Measurements from ENCODE around the gene MATCAP1. TPM values are rescaled to one million over a fixed set of nuclear protein-coding genes. Genes with fewer than 3 reads are reported as not detected.

The MATCAP1 gene
- 5.2 TPM for total RNA-seq

DNA sequence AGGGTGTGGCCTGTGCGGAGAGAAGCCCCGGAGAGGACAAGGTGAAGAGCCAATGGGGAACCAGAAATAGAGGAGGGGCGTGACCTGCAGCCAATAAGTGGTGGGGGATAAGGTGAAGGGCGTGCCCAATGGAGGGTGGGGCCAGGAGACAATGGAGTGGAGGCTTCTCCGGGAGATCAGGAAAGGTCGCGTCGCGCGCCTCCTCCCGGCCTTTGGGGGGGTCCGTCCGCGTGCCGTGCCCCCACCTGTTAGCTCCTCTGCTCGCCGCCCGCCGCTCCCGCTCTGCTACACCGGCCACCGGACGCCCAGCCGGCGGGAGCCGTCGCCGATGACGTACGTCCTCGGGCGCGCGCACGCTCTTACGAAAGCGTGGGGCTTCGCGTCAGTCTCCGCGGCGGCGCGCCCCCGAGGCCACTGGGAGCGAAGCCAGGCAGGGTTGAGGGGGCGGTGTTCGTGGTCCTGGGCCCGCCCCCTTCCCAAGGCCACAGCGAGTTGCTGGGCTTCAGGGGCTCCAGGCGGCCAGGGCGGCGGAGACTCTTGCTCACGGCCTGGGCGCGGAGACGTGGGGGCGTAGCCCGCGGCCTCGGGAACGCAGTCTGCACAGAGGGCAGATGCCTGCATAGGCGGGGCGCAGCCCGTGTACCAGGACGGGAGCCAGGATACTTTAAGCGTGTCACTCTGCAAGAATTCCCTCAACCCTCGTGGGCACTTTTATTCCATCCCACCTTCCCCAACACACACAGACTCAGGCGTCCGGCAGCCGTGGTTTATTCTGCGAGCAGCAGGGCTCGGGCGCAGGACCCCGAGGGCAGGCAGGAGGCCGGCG lies at the start of gene MATCAP1:
TSS of gene MATCAP1 (minus strand) at position 337 of the 826 bp plus-strand sequence. CDS start 3,353 bp downstream, outside the sequence.
- Histone ChIP-seq H3K9ac (ENCODE audit: low read depth in 1 of 3, low read length in 3 of 3) (peak within 1 kb of the TSS; percentile 82 to 91 (median 89)), H3K4me1 (ENCODE audit: control insufficient read depth in 3 of 3, insufficient read depth in 3 of 3, low read length in 3 of 3) (peaks cover 31 to 49% (median 42%) of the 10 kb centered on the region in 3 donors), H3K9me3 (ENCODE audit: control insufficient read depth in 3 of 3, low read length in 3 of 3) (no peaks in the 10 kb centered on the region), H3K4me3 (ENCODE audit: low read length in 3 of 3) (peak within 1 kb of the TSS; percentile 80 to 84 (median 82)), H3K36me3 (ENCODE audit: control insufficient read depth in 3 of 3, insufficient read depth in 3 of 3, low read length in 3 of 3) (no peaks in the 10 kb centered on the region), H3K27me3 (ENCODE audit: control insufficient read depth in 3 of 3, insufficient read depth in 3 of 3, low read length in 3 of 3) (no peaks in the 10 kb centered on the region), H3K27ac (ENCODE audit: low read depth, low read length) (peak within 1 kb of the TSS; percentile 95)

DNA sequence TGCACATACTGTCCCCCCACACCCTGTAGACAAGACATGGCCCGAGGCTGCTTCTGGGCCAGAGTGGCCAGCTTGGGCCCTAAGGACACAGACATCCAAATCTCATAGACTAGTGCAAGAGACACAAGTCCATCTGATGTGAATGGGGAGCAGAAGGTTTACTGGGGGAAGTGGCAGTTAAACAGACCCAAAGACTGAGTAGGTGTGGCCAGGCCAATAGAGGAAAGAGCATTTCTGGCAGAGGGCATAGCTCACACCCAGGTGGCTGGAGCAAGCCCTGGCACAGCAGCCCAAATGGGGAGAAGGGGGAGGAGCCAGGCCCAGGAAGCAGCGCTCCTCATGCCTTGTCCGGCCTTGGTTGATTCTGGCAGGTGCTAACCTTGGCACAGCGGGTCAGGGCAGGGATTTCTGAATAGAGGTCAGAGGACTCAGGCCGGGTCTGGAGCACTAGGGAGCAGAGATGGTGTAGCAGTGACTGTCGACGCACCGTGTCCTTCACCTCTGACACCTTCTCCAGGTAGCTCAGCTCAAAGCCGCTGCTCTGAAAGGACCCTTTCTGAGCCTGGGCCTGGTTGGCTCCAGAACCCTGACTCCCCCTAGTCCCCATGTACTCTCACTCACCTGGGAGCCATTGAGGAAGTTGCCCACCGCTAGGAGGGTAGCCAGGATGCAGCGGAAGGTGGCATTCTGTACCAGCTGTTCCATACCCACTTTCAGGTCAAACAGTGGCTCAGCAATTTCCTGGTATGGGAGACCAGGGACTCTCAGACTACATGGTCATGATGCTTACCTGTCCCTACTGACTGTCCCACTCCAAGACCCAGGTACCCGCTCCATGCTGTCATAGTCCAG lies 47.3 kb upstream of the MATCAP1 start:
- peaks cover 67 to 72% (median 67%) of the 10 kb centered on the region in 3 donors for H3K36me3 ChIP-seq (ENCODE audit: control insufficient read depth in 3 of 3, insufficient read depth in 3 of 3, low read length in 3 of 3)
- peaks cover 20 to 38% (median 32%) of the 10 kb centered on the region in 3 donors for H3K4me1 ChIP-seq (ENCODE audit: control insufficient read depth in 3 of 3, insufficient read depth in 3 of 3, low read length in 3 of 3)
- H3K9me3 ChIP-seq (ENCODE audit: control insufficient read depth in 3 of 3, low read length in 3 of 3) = no peaks in the 10 kb centered on the region
- H3K9ac ChIP-seq (ENCODE audit: low read depth in 1 of 3, low read length in 3 of 3) = peak overlapping the region in 1 of 3 donors; percentile 25
- no peaks in the 10 kb centered on the region for H3K27me3 ChIP-seq (ENCODE audit: control insufficient read depth in 3 of 3, insufficient read depth in 3 of 3, low read length in 3 of 3)
- H3K4me3 ChIP-seq (ENCODE audit: low read length in 3 of 3) = no peak overlapping the region
- H3K27ac ChIP-seq (ENCODE audit: low read depth, low read length) = no peak overlapping the region

DNA sequence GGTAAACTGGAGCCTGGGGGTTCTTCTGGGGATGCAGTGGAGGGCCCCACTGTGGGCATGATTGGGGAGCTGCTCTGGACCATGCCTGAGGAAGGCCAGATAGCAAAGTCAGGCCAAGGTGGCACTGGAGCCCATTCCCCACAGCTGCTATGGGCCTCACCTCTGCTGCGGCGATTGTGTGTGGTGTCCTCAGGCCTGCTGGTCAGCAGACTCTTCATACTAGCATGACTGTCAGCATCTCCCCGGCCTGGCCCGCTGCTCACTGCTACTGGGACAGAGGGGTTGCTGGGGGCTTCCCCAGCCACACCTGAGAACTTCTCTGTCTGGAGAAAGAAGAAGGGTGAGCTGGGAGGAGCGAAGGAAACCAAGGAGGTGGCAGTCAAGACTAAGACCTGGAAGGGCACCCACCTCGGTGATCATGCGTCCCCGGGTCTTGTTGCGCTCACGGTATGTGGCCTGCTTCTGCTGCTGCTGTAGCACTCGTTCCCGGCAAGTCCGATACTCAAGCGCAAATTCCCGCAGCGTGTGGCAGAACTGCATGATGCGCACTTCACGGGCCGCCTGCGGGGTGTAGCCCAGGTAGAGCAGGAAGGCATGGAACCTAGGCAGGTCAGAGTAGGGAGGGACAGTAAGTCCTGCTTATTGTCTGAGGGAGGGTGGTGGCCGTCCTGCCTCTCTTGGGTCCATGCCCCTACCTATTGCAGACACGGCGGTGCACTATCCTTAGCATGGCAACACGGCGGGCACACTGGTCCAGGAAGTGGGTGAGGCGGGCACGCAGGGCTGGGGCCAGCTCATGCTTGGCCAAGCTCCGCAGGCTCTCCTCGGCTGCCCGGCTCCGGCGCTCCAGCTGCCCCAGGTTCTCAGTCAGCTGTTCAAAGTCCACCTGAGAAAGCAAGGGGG lies 46.4 kb upstream of the MATCAP1 start:
- Histone ChIP-seq H3K4me1 (ENCODE audit: control insufficient read depth in 3 of 3, insufficient read depth in 3 of 3, low read length in 3 of 3) (peaks cover 24 to 46% (median 41%) of the 10 kb centered on the region in 3 donors), H3K27me3 (ENCODE audit: control insufficient read depth in 3 of 3, insufficient read depth in 3 of 3, low read length in 3 of 3) (no peaks in the 10 kb centered on the region), H3K36me3 (ENCODE audit: control insufficient read depth in 3 of 3, insufficient read depth in 3 of 3, low read length in 3 of 3) (peaks cover 60 to 64% (median 60%) of the 10 kb centered on the region in 3 donors), H3K27ac (ENCODE audit: low read depth, low read length) (no peak overlapping the region), H3K9me3 (ENCODE audit: control insufficient read depth in 3 of 3, low read length in 3 of 3) (no peaks in the 10 kb centered on the region), H3K4me3 (ENCODE audit: low read length in 3 of 3) (no peak overlapping the region), H3K9ac (ENCODE audit: low read depth in 1 of 3, low read length in 3 of 3) (no peak overlapping the region)

DNA sequence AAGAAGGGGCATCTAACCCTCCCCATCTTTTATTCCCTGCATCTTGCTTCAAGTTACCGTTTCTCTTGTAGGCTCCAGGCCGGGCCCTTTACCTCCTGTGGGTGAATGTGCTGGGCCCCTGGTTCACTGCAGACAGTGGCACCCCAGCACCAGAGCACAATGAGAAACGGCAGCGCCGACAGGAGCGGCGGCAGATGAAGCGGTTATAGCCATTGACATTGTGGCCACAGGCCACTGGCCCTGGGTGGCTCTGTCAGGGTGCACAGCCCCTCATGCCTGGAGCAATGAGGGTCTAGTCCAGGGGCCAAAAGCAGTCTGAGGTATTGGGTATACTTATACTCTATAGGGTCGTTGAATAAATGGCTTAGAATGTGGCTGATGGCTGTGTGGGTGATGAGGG lies 45.1 kb upstream of the MATCAP1 start:
- H3K27me3 ChIP-seq (ENCODE audit: control insufficient read depth in 3 of 3, insufficient read depth in 3 of 3, low read length in 3 of 3) = no peaks in the 10 kb centered on the region
- H3K9ac ChIP-seq (ENCODE audit: low read depth in 1 of 3, low read length in 3 of 3) = no peak overlapping the region
- no peak overlapping the region for H3K27ac ChIP-seq (ENCODE audit: low read depth, low read length)
- H3K9me3 ChIP-seq (ENCODE audit: control insufficient read depth in 3 of 3, low read length in 3 of 3) = no peaks in the 10 kb centered on the region
- peaks cover 48 to 51% (median 50%) of the 10 kb centered on the region in 3 donors for H3K36me3 ChIP-seq (ENCODE audit: control insufficient read depth in 3 of 3, insufficient read depth in 3 of 3, low read length in 3 of 3)
- no peak overlapping the region for H3K4me3 ChIP-seq (ENCODE audit: low read length in 3 of 3)
- peaks cover 25 to 48% (median 41%) of the 10 kb centered on the region in 3 donors for H3K4me1 ChIP-seq (ENCODE audit: control insufficient read depth in 3 of 3, insufficient read depth in 3 of 3, low read length in 3 of 3)

DNA sequence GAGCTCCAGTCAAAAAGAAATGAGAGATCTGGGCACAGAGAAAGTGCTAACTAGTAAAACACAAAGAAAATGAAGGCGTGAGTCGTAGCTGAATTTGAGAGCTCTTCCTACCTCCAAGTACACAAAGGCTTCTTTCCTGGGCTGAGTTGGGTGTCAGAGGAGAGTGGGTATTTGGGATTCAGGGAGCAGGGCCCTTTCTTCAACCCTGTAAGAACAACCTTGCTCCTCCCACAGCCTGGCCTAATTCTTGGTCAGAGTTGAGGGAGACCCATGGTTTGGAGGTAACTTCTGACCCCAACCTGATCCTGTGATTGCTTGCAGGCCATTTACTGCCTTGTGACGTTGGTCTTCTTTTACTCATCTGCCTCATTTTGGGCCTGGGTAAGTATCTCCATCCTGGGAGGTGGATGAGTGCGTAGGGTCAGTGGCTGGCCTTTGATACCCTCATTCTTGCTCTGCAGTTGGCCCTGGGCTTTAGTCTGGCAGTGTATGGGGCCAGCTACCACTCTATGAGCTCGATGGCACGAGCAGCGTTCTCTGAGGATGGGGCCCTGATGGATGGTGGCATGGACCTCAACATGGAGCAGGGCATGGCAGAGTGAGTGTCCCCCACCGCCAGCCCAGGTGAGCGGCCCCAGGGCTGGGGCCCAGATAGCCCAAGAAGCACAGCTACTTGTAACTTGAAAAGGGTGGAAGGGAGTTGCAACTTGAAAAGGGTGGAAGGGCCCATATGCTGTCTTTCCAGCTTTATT lies 44.4 kb upstream of the MATCAP1 start:
- Histone ChIP-seq H3K27me3 (ENCODE audit: control insufficient read depth in 3 of 3, insufficient read depth in 3 of 3, low read length in 3 of 3) (no peaks in the 10 kb centered on the region), H3K36me3 (ENCODE audit: control insufficient read depth in 3 of 3, insufficient read depth in 3 of 3, low read length in 3 of 3) (peaks cover 43 to 51% (median 45%) of the 10 kb centered on the region in 3 donors), H3K9ac (ENCODE audit: low read depth in 1 of 3, low read length in 3 of 3) (peak overlapping the region in 2 of 3 donors; percentile 89 to 95), H3K27ac (ENCODE audit: low read depth, low read length) (no peak overlapping the region), H3K9me3 (ENCODE audit: control insufficient read depth in 3 of 3, low read length in 3 of 3) (no peaks in the 10 kb centered on the region), H3K4me1 (ENCODE audit: control insufficient read depth in 3 of 3, insufficient read depth in 3 of 3, low read length in 3 of 3) (peaks cover 25 to 48% (median 41%) of the 10 kb centered on the region in 3 donors), H3K4me3 (ENCODE audit: low read length in 3 of 3) (peak overlapping the region in 2 of 3 donors; percentile 98)

DNA sequence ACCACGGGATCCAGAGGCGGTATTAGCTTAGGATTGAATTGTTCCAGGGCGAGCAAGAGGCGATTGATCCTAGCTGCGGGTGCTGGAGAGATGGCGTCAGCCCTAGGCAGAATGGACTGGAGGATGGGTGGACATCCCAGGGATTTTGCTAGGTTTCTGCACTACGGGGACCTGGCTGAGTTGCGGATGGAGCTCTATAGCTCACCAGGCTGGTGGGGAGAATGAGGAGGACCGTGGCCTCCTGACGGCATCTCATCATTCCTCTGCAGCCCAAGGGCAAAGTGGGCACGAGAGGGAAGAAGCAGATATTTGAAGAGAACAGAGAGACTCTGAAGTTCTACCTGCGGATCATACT lies 43.8 kb upstream of the MATCAP1 start:
- Histone ChIP-seq H3K36me3 (ENCODE audit: control insufficient read depth in 3 of 3, insufficient read depth in 3 of 3, low read length in 3 of 3) (peaks cover 42 to 55% (median 48%) of the 10 kb centered on the region in 3 donors), H3K9ac (ENCODE audit: low read depth in 1 of 3, low read length in 3 of 3) (peak overlapping the region; percentile 89 to 95 (median 93)), H3K27ac (ENCODE audit: low read depth, low read length) (peak overlapping the region; percentile 81)

DNA sequence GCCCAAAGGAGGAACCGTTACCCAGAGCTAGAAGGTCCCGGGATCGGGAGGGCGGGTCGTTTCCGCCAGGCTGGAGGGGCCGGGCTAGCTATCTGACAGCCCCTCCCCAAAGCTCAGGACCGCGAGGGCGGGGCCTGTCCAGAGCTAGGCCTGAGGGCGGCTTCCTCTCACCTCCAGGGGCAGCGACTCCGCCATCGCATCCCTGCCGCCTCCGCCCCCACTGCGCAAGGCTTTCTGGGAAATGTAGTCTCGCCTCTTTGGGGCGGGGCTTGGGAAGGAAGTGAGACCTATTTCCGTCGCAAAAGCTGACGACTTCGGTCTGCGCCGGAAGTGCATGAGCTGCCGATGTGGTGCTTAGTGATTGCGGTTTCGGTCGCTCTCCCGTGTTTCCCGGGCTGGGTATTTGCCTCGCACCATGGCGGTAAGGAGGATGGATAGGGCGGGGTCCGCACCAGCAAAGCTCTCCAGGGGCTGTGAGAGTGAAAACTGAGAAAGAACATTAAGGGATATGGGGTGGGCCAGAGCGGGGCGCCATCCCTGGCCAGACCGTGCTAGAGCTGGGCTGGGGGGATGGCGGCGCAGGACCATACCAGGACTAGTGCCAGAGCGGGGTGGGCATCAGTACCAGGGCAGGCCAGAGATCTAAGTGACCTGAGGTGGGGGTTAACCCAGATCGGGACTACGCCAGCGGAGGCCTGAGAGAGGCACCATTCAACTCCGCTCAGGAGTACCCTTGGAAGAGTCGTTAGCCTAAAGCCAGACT lies 43.2 kb upstream of the MATCAP1 start, which contains the start of gene TMEM208:
TSS of gene TMEM208 (plus strand) at position 327 of the 763 bp plus-strand sequence. CDS start at position 416, 89 bp downstream.
- H3K27me3 ChIP-seq (ENCODE audit: control insufficient read depth in 3 of 3, insufficient read depth in 3 of 3, low read length in 3 of 3) = no peaks in the 10 kb centered on the region
- H3K36me3 ChIP-seq (ENCODE audit: control insufficient read depth in 3 of 3, insufficient read depth in 3 of 3, low read length in 3 of 3) = peaks cover 41 to 52% (median 45%) of the 10 kb centered on the region in 3 donors
- H3K9me3 ChIP-seq (ENCODE audit: control insufficient read depth in 3 of 3, low read length in 3 of 3) = no peaks in the 10 kb centered on the region
- peak within 1 kb of the TSS; percentile 81 for H3K27ac ChIP-seq (ENCODE audit: low read depth, low read length)
- H3K4me3 ChIP-seq (ENCODE audit: low read length in 3 of 3) = peak within 1 kb of the TSS; percentile 96 to 98 (median 98)
- peaks cover 25 to 48% (median 44%) of the 10 kb centered on the region in 3 donors for H3K4me1 ChIP-seq (ENCODE audit: control insufficient read depth in 3 of 3, insufficient read depth in 3 of 3, low read length in 3 of 3)
- H3K9ac ChIP-seq (ENCODE audit: low read depth in 1 of 3, low read length in 3 of 3) = peak within 1 kb of the TSS; percentile 89 to 95 (median 93)

More for the DNA sequence above, 43.8 kb upstream of the MATCAP1 start:
- Histone ChIP-seq H3K4me3 (ENCODE audit: low read length in 3 of 3) (peak overlapping the region; percentile 96 to 98 (median 98)), H3K4me1 (ENCODE audit: control insufficient read depth in 3 of 3, insufficient read depth in 3 of 3, low read length in 3 of 3) (peaks cover 25 to 48% (median 44%) of the 10 kb centered on the region in 3 donors), H3K27me3 (ENCODE audit: control insufficient read depth in 3 of 3, insufficient read depth in 3 of 3, low read length in 3 of 3) (no peaks in the 10 kb centered on the region), H3K9me3 (ENCODE audit: control insufficient read depth in 3 of 3, low read length in 3 of 3) (no peaks in the 10 kb centered on the region)

DNA sequence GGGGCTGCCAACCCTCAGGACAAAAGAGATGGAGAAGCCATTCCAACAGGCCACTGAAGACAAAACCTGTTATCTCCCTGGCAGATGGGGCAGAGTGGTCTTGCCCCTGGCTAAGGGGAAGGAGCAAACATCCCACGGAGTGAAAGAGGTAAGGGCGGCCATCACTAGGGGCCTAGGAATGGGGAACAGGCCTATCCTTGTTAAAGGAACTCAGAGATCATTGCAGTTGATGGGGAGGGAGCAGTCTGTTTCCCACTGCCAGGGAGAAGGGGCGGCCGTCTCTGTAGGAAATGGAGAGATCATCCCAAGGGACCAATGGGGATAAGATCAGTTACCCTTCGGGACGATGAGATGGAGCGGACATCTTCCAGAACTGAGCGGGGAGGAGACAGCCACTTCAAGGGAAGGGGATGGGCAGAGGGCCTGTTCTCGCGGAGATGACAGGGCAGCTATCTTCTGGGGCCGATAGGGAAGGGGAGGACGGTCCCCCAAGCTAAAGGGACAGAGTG lies 42.6 kb upstream of the MATCAP1 start:
- Histone ChIP-seq H3K27ac (ENCODE audit: low read depth, low read length) (peak overlapping the region; percentile 81), H3K4me3 (ENCODE audit: low read length in 3 of 3) (peak overlapping the region; percentile 96 to 98 (median 98)), H3K27me3 (ENCODE audit: control insufficient read depth in 3 of 3, insufficient read depth in 3 of 3, low read length in 3 of 3) (no peaks in the 10 kb centered on the region), H3K9ac (ENCODE audit: low read depth in 1 of 3, low read length in 3 of 3) (peak overlapping the region; percentile 89 to 95 (median 93)), H3K36me3 (ENCODE audit: control insufficient read depth in 3 of 3, insufficient read depth in 3 of 3, low read length in 3 of 3) (peaks cover 35 to 46% (median 39%) of the 10 kb centered on the region in 3 donors), H3K4me1 (ENCODE audit: control insufficient read depth in 3 of 3, insufficient read depth in 3 of 3, low read length in 3 of 3) (peaks cover 25 to 46% (median 39%) of the 10 kb centered on the region in 3 donors), H3K9me3 (ENCODE audit: control insufficient read depth in 3 of 3, low read length in 3 of 3) (no peaks in the 10 kb centered on the region)

Measured in skeletal muscle tissue (tissue), 4 donors.